ENCODE measurements around the gene GRIA4.

Gene GRIA4

DNA sequence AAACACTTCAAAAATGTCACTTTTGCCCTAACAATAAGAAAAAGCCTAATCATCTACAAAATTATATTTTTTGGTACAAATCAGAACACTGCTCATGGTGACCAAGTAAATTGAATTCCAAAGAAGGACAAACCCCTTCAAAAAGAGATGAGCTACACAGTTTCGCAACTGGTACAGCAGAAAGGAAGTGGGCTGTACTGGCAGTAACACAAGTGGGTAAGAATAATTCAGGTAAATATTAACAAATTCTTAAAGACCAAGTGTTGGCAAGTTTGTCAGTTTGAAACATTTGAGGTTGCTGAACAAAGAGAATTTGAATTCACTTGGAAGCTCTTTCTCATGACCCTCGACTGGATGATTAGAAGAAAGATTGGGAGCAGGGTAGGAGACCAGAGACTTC lies 376.7 kb downstream of the GRIA4 start:
- H3K4me3 ChIP-seq (ENCODE audit: low read length) = no peak overlapping the region
- no peak overlapping the region for H3K27ac ChIP-seq (ENCODE audit: low read length)
- no peaks in the 10 kb centered on the region for H3K79me2 ChIP-seq (ENCODE audit: low read length)
- no peaks in the 10 kb centered on the region for H3K27me3 ChIP-seq (ENCODE audit: low read depth, low read length)
- no peaks in the 10 kb centered on the region for H3K4me1 ChIP-seq (ENCODE audit: low read length)
- H3K9me3 ChIP-seq (ENCODE audit: insufficient read depth, low read length) = no peaks in the 10 kb centered on the region
- no peaks in the 10 kb centered on the region for H3K36me3 ChIP-seq (replicated peaks; ENCODE audit: low read depth, low read length)
- TF ChIP-seq EZH2phosphoT487 (IDR thresholded peaks at IDR 0.05; ENCODE audit: low read depth) = no peak
- TF ChIP-seq, protein P1, sequence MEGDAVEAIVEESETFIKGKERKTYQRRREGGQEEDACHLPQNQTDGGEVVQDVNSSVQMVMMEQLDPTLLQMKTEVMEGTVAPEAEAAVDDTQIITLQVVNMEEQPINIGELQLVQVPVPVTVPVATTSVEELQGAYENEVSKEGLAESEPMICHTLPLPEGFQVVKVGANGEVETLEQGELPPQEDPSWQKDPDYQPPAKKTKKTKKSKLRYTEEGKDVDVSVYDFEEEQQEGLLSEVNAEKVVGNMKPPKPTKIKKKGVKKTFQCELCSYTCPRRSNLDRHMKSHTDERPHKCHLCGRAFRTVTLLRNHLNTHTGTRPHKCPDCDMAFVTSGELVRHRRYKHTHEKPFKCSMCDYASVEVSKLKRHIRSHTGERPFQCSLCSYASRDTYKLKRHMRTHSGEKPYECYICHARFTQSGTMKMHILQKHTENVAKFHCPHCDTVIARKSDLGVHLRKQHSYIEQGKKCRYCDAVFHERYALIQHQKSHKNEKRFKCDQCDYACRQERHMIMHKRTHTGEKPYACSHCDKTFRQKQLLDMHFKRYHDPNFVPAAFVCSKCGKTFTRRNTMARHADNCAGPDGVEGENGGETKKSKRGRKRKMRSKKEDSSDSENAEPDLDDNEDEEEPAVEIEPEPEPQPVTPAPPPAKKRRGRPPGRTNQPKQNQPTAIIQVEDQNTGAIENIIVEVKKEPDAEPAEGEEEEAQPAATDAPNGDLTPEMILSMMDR (IDR thresholded peaks at IDR 0.05; ENCODE audit: low read depth, low read length) = no peak
- H3K9ac ChIP-seq (ENCODE audit: low read length) = no peak overlapping the region
- no peaks in the 10 kb centered on the region for H4K20me1 ChIP-seq (ENCODE audit: insufficient read depth, low read length)
- H3K4me2 ChIP-seq (ENCODE audit: low read length) = no peak overlapping the region
- H2AFZ ChIP-seq (ENCODE audit: low read depth, low read length) = no peak overlapping the region

DNA sequence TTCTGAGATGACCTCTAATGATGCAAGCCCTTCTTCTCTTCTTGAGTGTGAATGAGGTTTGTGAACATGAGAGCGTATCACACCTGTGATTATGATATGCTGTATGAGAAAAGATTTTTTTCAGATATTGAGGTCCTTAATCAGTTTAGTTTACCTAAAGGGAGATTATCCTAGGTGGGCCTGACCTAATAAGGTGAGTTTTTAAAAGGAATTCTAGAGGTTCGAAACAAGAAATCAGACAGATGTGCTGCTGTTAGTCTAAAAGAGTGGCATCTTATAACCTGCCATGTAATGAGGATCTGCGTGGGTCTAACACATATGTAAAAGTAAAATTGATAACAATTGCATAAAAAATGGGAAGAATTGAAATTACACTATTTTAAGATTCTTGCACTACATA lies 378.3 kb downstream of the GRIA4 start:
- H3K36me3 ChIP-seq (replicated peaks; ENCODE audit: low read depth, low read length) = no peaks in the 10 kb centered on the region
- no peak overlapping the region for H3K9ac ChIP-seq (ENCODE audit: low read length)
- H3K4me1 ChIP-seq (ENCODE audit: low read length) = no peaks in the 10 kb centered on the region
- H2AFZ ChIP-seq (ENCODE audit: low read depth, low read length) = no peak overlapping the region
- H3K27ac ChIP-seq (ENCODE audit: low read length) = no peak overlapping the region
- no peaks in the 10 kb centered on the region for H3K9me3 ChIP-seq (ENCODE audit: insufficient read depth, low read length)
- H3K79me2 ChIP-seq (ENCODE audit: low read length) = no peaks in the 10 kb centered on the region
- H4K20me1 ChIP-seq (ENCODE audit: insufficient read depth, low read length) = no peaks in the 10 kb centered on the region
- no peaks in the 10 kb centered on the region for H3K27me3 ChIP-seq (ENCODE audit: low read depth, low read length)
- H3K4me2 ChIP-seq (ENCODE audit: low read length) = no peak overlapping the region
- no peak overlapping the region for H3K4me3 ChIP-seq (ENCODE audit: low read length)
- TF ChIP-seq, protein P1 (IDR thresholded peaks at IDR 0.05; ENCODE audit: low read depth, low read length) = no peak
- TF ChIP-seq EZH2phosphoT487 (IDR thresholded peaks at IDR 0.05; ENCODE audit: low read depth) = no peak

DNA sequence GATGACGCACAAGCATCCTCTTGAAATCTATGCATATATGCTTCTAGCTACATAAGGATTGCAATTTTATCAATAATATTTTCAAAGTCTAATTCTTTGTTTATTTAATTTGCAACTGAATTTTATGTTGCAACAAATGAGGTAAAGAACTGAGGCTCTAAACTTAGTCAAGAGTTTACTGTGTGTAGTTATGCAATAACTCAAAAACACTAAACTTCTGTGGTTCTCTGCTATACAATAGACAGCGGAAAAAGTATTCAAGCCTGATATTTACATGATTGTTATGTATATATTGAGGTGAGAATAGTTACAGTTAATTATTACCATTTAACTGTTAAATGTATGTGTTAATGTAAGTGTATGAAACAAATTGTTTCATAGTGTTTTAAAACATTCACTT lies 379.3 kb downstream of the GRIA4 start:
- Histone ChIP-seq H3K27me3 (ENCODE audit: low read depth, low read length) (no peaks in the 10 kb centered on the region), H2AFZ (ENCODE audit: low read depth, low read length) (no peak overlapping the region), H3K9ac (ENCODE audit: low read length) (no peak overlapping the region), H3K4me1 (ENCODE audit: low read length) (no peaks in the 10 kb centered on the region), H3K27ac (ENCODE audit: low read length) (no peak overlapping the region), H3K79me2 (ENCODE audit: low read length) (no peaks in the 10 kb centered on the region), H3K36me3 (replicated peaks; ENCODE audit: low read depth, low read length) (peaks cover 4% of the 10 kb centered on the region), H4K20me1 (ENCODE audit: insufficient read depth, low read length) (no peaks in the 10 kb centered on the region), H3K4me3 (ENCODE audit: low read length) (no peak overlapping the region), H3K4me2 (ENCODE audit: low read length) (no peak overlapping the region), H3K9me3 (ENCODE audit: insufficient read depth, low read length) (no peaks in the 10 kb centered on the region)
- TF ChIP-seq, protein P1 (IDR thresholded peaks at IDR 0.05; ENCODE audit: low read depth, low read length) = no peak
- no peak for TF ChIP-seq EZH2phosphoT487 (IDR thresholded peaks at IDR 0.05; ENCODE audit: low read depth)

DNA sequence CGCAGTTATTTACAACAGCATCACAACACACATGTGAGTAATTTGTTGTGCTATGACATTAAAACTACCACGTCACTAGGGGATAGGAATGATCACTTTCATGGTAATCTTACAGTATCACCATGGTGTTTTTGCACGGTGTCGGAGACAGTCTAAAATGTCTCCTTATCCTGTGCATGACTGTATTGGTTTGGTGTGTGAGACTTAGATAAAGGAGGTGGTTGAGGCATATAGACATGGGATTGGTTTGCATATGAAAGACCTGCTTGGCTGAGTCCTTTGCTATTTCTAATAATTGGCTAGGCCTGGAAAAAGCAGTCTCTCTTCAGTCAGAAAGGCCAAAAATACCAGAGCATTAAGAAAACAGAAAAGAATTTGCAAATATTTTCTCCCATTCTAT lies 382.0 kb downstream of the GRIA4 start:
- Histone ChIP-seq H3K4me3 (ENCODE audit: low read length) (no peak overlapping the region), H4K20me1 (ENCODE audit: insufficient read depth, low read length) (no peaks in the 10 kb centered on the region), H3K4me1 (ENCODE audit: low read length) (no peaks in the 10 kb centered on the region), H3K79me2 (ENCODE audit: low read length) (no peaks in the 10 kb centered on the region), H2AFZ (ENCODE audit: low read depth, low read length) (no peak overlapping the region), H3K36me3 (replicated peaks; ENCODE audit: low read depth, low read length) (peaks cover 15% of the 10 kb centered on the region), H3K27me3 (ENCODE audit: low read depth, low read length) (no peaks in the 10 kb centered on the region), H3K27ac (ENCODE audit: low read length) (no peak overlapping the region), H3K4me2 (ENCODE audit: low read length) (no peak overlapping the region), H3K9ac (ENCODE audit: low read length) (no peak overlapping the region), H3K9me3 (ENCODE audit: insufficient read depth, low read length) (no peaks in the 10 kb centered on the region)
- TF ChIP-seq EZH2phosphoT487 (IDR thresholded peaks at IDR 0.05; ENCODE audit: low read depth) = no peak
- TF ChIP-seq, protein P1 (IDR thresholded peaks at IDR 0.05; ENCODE audit: low read depth, low read length) = no peak
